Activated CD8-positive, alpha-beta T cell treated with anti-CD3 and anti-CD28 coated beads for 36 hours (primary cell): ENCODE measurements around the gene RHOA. TPM values are rescaled to one million over a fixed set of nuclear protein-coding genes. Genes with fewer than 3 reads are reported as not detected.
A peak's percentile ranks its signal among the peaks of the same experiment; 100 is the strongest.
"Not testable (repeated sequence)": the region's sequence is repeated elsewhere in the genome, so short reads cannot be mapped to it uniquely, and the experiment has no call there.

Experiments
- ATAC-seq: fragments of 200-7000 bp; cut with Tn5 transposase; one replicate; pipeline ENCODE4 v1.10.0; 2021; ENCODE audit warnings: mild to moderate bottlenecking, moderate library complexity
- CTCF ChIA-PET: fragments of 350-600 bp; sonication (Branson Sonifier 250); formaldehyde crosslinking; loops from one replicate; lab custom pipeline; 2021; ENCODE audit warnings: antibody characterized with exemption; lab: Charles Lee
- POLR2A ChIA-PET: fragments of 350-600 bp; sonication (Branson Sonifier 250); formaldehyde crosslinking; loops from one replicate; lab custom pipeline; 2021; ENCODE audit warnings: antibody characterized with exemption; lab: Charles Lee
- DNase-seq: peaks from one replicate; pipeline ENCODE4 v3.0.0-alpha.2; 2020
- H3K27ac Mint-ChIP-seq: one replicate; pipeline ENCODE4 v1.8.0; 2021; ENCODE audit warnings: mild to moderate bottlenecking, mixed read lengths
- H3K27me3 Mint-ChIP-seq: one replicate; pipeline ENCODE4 v1.8.0; 2021; ENCODE audit warnings: mixed read lengths
- H3K36me3 Mint-ChIP-seq: one replicate; pipeline ENCODE4 v1.8.0; 2021; ENCODE audit warnings: low read depth, mixed read lengths
- H3K4me1 Mint-ChIP-seq: one replicate; pipeline ENCODE4 v1.8.0; 2021; ENCODE audit warnings: low read depth, mixed read lengths
- H3K4me3 Mint-ChIP-seq: one replicate; pipeline ENCODE4 v1.8.0; 2021; ENCODE audit warnings: mild to moderate bottlenecking, moderate library complexity, mixed read lengths
- H3K9me3 Mint-ChIP-seq: one replicate; pipeline ENCODE4 v1.8.0; 2021; ENCODE audit warnings: mixed read lengths
- intact Hi-C: fragments of 100-400 bp; cut with micrococcal nuclease; formaldehyde crosslinking; loops from one replicate; pipeline ENCODE4 v1.10.0; 2022
- total RNA-seq, 2 experiments: library from RNA; stranded (reverse); gene quantifications; one replicate each; pipeline ENCODE4 v1.2.3, GENCODE V29; 2021
- TF ChIP-seq, protein P1 (sequence below): fragments of 200-600 bp; IDR thresholded peaks from one replicate; pipeline ENCODE4 v1.8.0; 2022; ENCODE audit warnings: antibody characterized with exemption, mild to moderate bottlenecking

The RHOA gene
- total RNA-seq, 2 experiments from 2014 or later = 432 to 437 TPM

GRCh38 chr3:49333091-49333490 is 78.7 kb downstream of the RHOA start:
- DNase-seq (no peak), ATAC-seq (no peak)
- peaks cover 45% of the 10 kb centered on the region for H3K36me3 Mint-ChIP-seq
- intact Hi-C loops = no loop called here
- TF ChIP-seq, protein P1, sequence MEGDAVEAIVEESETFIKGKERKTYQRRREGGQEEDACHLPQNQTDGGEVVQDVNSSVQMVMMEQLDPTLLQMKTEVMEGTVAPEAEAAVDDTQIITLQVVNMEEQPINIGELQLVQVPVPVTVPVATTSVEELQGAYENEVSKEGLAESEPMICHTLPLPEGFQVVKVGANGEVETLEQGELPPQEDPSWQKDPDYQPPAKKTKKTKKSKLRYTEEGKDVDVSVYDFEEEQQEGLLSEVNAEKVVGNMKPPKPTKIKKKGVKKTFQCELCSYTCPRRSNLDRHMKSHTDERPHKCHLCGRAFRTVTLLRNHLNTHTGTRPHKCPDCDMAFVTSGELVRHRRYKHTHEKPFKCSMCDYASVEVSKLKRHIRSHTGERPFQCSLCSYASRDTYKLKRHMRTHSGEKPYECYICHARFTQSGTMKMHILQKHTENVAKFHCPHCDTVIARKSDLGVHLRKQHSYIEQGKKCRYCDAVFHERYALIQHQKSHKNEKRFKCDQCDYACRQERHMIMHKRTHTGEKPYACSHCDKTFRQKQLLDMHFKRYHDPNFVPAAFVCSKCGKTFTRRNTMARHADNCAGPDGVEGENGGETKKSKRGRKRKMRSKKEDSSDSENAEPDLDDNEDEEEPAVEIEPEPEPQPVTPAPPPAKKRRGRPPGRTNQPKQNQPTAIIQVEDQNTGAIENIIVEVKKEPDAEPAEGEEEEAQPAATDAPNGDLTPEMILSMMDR = no peak
- no peaks in the 10 kb centered on the region for H3K27me3 Mint-ChIP-seq
- no peak overlapping the region for H3K4me3 Mint-ChIP-seq
- H3K27ac Mint-ChIP-seq = peak overlapping the region; percentile 82
- H3K9me3 Mint-ChIP-seq = no peaks in the 10 kb centered on the region
- ChIA-PET POLR2A (interaction anchor here (0.6 kb wide), 1 partner anchor 55 kb away, joined by 3 read pairs; no protein-coding TSS in a partner anchor), CTCF (interaction anchor here (1.4 to 3.2 kb wide), 3 partner anchors 9 to 116 kb away, joined by 3 to 19 read pairs (median 11); no protein-coding TSS in a partner anchor)
- peaks cover 24% of the 10 kb centered on the region for H3K4me1 Mint-ChIP-seq

- H3K4me1 Mint-ChIP-seq = peaks cover 11% of the 10 kb centered on the region
- H3K27me3 Mint-ChIP-seq = no peaks in the 10 kb centered on the region
- H3K27ac Mint-ChIP-seq = no peak overlapping the region
- no peak overlapping the region for H3K4me3 Mint-ChIP-seq
- intact Hi-C loops = no loop called here
- TF ChIP-seq, protein P1 = no peak
- ATAC-seq (no peak), DNase-seq (no peak)
- ChIA-PET POLR2A (interaction anchor here (0.6 to 1.1 kb wide), 2 partner anchors 11 to 71 kb away, joined by 3 read pairs; partner anchors contain the start of gene USP4), CTCF (interaction anchor here (1.0 kb wide), 1 partner anchor 51 kb away, joined by 3 read pairs; no protein-coding TSS in a partner anchor)
- H3K9me3 Mint-ChIP-seq = no peaks in the 10 kb centered on the region
- H3K36me3 Mint-ChIP-seq = peaks cover 46% of the 10 kb centered on the region
Measured at GRCh38 chr3:49329186-49329585, 82.6 kb downstream of the RHOA start.

DNA sequence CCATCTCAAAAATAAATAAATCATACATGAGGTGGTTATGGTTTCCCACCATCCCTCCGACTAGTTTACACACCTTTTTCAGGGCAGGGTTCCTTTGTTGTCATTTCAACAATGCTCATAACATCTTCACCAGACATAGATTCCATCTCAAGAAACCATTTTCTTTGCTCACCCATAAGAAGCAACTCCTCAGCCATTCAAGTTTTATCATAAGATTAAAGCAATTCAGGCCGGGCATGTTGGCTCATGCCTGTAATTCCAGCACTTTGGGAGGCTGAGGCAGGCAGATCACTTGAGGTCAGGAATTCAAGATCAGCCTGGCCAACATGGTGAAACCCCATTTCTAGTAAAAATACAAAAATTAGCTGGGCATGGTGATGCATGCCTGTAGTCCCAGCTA is 83.4 kb downstream of the RHOA start:
- H3K27ac Mint-ChIP-seq, H3K4me1 Mint-ChIP-seq, intact Hi-C loops, ATAC-seq, CTCF ChIA-PET, POLR2A ChIA-PET, H3K9me3 Mint-ChIP-seq, H3K27me3 Mint-ChIP-seq, H3K4me3 Mint-ChIP-seq, DNase-seq: not testable (repeated sequence)
- H3K36me3 Mint-ChIP-seq = peaks cover 42% of the 10 kb centered on the region

DNA sequence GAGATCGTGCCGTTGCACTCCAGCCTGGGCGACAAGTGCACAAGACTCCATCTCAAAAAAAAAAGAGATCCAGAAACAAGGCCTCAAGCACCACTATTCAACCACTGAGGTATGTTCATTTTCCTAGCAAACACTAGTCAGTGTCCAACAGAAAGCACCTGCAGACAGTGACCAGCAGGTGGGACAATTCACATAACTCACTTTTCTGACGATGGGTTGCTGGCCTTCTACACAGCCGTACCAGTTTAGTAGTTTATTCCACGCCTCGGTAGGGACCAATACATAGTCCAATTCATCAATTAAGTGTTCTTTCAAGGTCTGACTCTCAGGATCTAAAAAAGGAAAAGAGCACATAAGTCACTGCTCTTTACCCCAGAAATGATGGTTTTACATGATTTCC is 84.3 kb downstream of the RHOA start:
- intact Hi-C loops = no loop called here
- POLR2A ChIA-PET = interaction anchor here (0.7 to 1.3 kb wide), 2 partner anchors 8 to 16 kb away, joined by 3 to 4 read pairs; no protein-coding TSS in a partner anchor
- Mint-ChIP-seq H3K9me3 (no peaks in the 10 kb centered on the region), H3K4me1 (peaks cover 2% of the 10 kb centered on the region), H3K27ac (no peak overlapping the region), H3K27me3 (no peaks in the 10 kb centered on the region), H3K4me3 (no peak overlapping the region), H3K36me3 (peaks cover 39% of the 10 kb centered on the region)
- CTCF ChIA-PET = interaction anchor here (0.9 to 1.6 kb wide), 3 partner anchors 24 to 376 kb away, joined by 3 to 4 read pairs (median 3); no protein-coding TSS in a partner anchor
- TF ChIP-seq, protein P1 = no peak
- ATAC-seq (peak; percentile 27), DNase-seq (peak; percentile 9)

GRCh38 chr3:49324768-49325167 is 87.0 kb downstream of the RHOA start:
- Mint-ChIP-seq H3K36me3 (peaks cover 44% of the 10 kb centered on the region), H3K4me3 (no peak overlapping the region), H3K27ac (no peak overlapping the region), H3K9me3 (no peaks in the 10 kb centered on the region), H3K27me3 (no peaks in the 10 kb centered on the region), H3K4me1 (peaks cover 2% of the 10 kb centered on the region)
- TF ChIP-seq, protein P1 = no peak
- ATAC-seq (no peak), DNase-seq (no peak)
- POLR2A ChIA-PET = interaction anchor here (1.3 kb wide), 1 partner anchor 15 kb away, joined by 4 read pairs; the partner anchor contains the start of gene USP4
- intact Hi-C loops = no loop called here
- CTCF ChIA-PET = interaction anchor here (0.9 to 3.2 kb wide), 3 partner anchors 9 to 154 kb away, joined by 3 to 11 read pairs (median 5); partner anchors contain the start of gene KLHDC8B
